HepG2 (cell line): ENCODE results near the gene RAB15. TPM values are rescaled to one million over a fixed set of nuclear protein-coding genes. Genes with fewer than 3 reads are reported as not detected.

Experiments used
- HMG20A ChIP-seq: IDR thresholded peaks from 2 replicates; pipeline ENCODE4 v1.6.1; 2016; ENCODE audit warnings: borderline replicate concordance
- KAT8 ChIP-seq: IDR thresholded peaks from 2 replicates; pipeline ENCODE4 v1.6.1; 2016; ENCODE audit warnings: missing genetic modification reagents, missing compliant biosample characterization
- KLF12 ChIP-seq: sonication (generic); formaldehyde crosslinking; IDR thresholded peaks from 2 replicates; pipeline ENCODE4 v1.4.0; 2020; ENCODE audit warnings: missing genetic modification reagents, borderline replicate concordance
- NRL ChIP-seq: sonication (generic); formaldehyde crosslinking; IDR thresholded peaks from 2 replicates; pipeline ENCODE4 v1.5.0; 2020; ENCODE audit warnings: missing genetic modification reagents, mild to moderate bottlenecking, moderate library complexity, borderline replicate concordance
- POLR2G ChIP-seq: fragments of 200-400 bp; formaldehyde crosslinking; IDR thresholded peaks from 2 replicates; pipeline ENCODE4 v1.6.1; 2018; ENCODE audit warnings: mild to moderate bottlenecking, low read depth, low read length, moderate library complexity
- SMARCC2 ChIP-seq: fragments of 450-650 bp; IDR thresholded peaks from 2 replicates; pipeline ENCODE4 v1.6.1; 2017; ENCODE audit warnings: antibody characterized with exemption, mild to moderate bottlenecking
- TEAD2 ChIP-seq: sonication (generic); formaldehyde crosslinking; IDR thresholded peaks from 2 replicates; pipeline ENCODE4 v1.9.0; 2021; ENCODE audit warnings: missing genetic modification reagents
- THAP11 ChIP-seq: IDR thresholded peaks from 2 replicates; pipeline ENCODE4 v1.6.1; 2016; ENCODE audit warnings: missing biosample characterization, missing genetic modification reagents
- TSC22D2 ChIP-seq: sonication (generic); formaldehyde crosslinking; IDR thresholded peaks from 2 replicates; pipeline ENCODE4 v1.5.1; 2020; ENCODE audit warnings: missing genetic modification reagents, mild to moderate bottlenecking, borderline replicate concordance
- ZNF224 ChIP-seq: sonication (generic); formaldehyde crosslinking; IDR thresholded peaks from 2 replicates; pipeline ENCODE4 v1.5.0; 2020; ENCODE audit warnings: mild to moderate bottlenecking, missing genetic modification reagents
- ZNF264 ChIP-seq: sonication (generic); formaldehyde crosslinking; IDR thresholded peaks from 2 replicates; pipeline ENCODE4 v1.4.0; 2020; ENCODE audit warnings: missing genetic modification reagents
- ZNF282 ChIP-seq: fragments of 450-650 bp; IDR thresholded peaks from 2 replicates; pipeline ENCODE4 v1.6.1; 2018; ENCODE audit not compliant: partially characterized antibody
- ZNF460 ChIP-seq: sonication (generic); formaldehyde crosslinking; IDR thresholded peaks from 2 replicates; pipeline ENCODE4 v1.5.1; 2020; ENCODE audit warnings: missing genetic modification reagents, mild to moderate bottlenecking, borderline replicate concordance
- ZNF546 ChIP-seq: sonication (generic); formaldehyde crosslinking; conservative IDR thresholded peaks from 2 replicates; pipeline ENCODE4 v1.8.1; 2023; ENCODE audit warnings: mild to moderate bottlenecking, missing genetic modification reagents
- polyA plus RNA-seq, 8 experiments: library from polyadenylated mRNA; depleted of rRNA in 3 of 8; stranded (reverse) in 7 of 8; unstranded in 1 of 8; fragments of >200 nt; fragmentation: Illumina TruSeq in 4 of 8; extraction: Trizol in 4 of 8; gene quantifications; 2 replicates each; pipeline versions ENCODE4 v1.2.1 to v1.2.3, GENCODE V29; 2011 to 2016; ENCODE audit warnings: low read depth in 4 of 8, missing spikeins in 1 of 8, mixed read lengths in 1 of 8; ENCODE audit not compliant: insufficient read depth in 1 of 8
- total RNA-seq, 5 experiments: library from RNA; depleted of rRNA; stranded (reverse); fragments of >200 nt; fragmentation: Illumina TruSeq; extraction: Trizol; gene quantifications; 2 replicates each; pipeline ENCODE4 v1.2.3, GENCODE V29; 2016; ENCODE audit warnings: low read depth in 1 of 5
- TF ChIP-seq, protein P1 (sequence below): sonication (generic); formaldehyde crosslinking; IDR thresholded peaks from one replicate; pipeline ENCODE4 v1.5.1; 2020; ENCODE audit warnings: mild to moderate bottlenecking, missing genetic modification reagents; ENCODE audit errors: not compliant biosample characterization
- TF ChIP-seq, protein P2 (sequence below): IDR thresholded peaks from 2 replicates; pipeline ENCODE4 v1.6.1; 2016; ENCODE audit warnings: mild to moderate bottlenecking
- TF ChIP-seq, protein P3 (sequence below): sonication (generic); formaldehyde crosslinking; IDR thresholded peaks from 2 replicates; pipeline ENCODE4 v1.4.0; 2020; ENCODE audit warnings: missing genetic modification reagents
- TF ChIP-seq, protein P4 (sequence below): IDR thresholded peaks from 2 replicates; pipeline ENCODE4 v1.6.1; 2016

RAB15 gene
- total and polyA plus RNA-seq, 2 of the 13 experiments (the other 11 are each of a cell fraction or from before 2014, with no cell fraction given), result 7.4 to 18.5 TPM

DNA sequence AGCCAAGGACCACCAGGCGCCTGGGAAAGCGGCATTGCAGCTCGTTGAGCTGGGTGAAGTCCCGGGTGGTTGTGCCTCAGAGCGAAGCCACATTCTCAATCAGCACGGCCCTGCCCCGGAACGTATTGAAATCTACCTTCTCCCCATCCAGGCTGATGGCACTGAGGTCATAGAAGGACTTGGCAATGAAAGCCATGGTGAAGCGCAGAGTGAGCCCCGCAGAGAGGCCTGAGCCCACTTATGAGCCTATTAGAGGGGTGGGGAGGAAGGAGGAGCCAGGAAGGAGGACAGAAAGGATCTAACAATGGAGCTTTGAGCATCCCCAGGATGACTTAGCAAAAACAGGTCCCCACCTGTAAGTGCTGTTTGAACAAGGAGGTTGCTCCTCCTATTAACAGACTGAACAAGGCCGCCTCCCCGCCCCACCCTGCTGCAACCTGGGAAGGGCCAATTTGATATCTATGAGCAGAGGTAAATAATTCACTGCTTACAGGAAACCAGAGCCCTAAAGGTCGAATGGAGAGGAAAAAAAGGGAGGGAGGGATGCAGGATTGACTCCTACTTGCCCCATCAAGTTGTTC, 29.5 kb downstream of the RAB15 start, which contains the start of gene GPX2 (continued):
- TF ChIP-seq, protein P1, sequence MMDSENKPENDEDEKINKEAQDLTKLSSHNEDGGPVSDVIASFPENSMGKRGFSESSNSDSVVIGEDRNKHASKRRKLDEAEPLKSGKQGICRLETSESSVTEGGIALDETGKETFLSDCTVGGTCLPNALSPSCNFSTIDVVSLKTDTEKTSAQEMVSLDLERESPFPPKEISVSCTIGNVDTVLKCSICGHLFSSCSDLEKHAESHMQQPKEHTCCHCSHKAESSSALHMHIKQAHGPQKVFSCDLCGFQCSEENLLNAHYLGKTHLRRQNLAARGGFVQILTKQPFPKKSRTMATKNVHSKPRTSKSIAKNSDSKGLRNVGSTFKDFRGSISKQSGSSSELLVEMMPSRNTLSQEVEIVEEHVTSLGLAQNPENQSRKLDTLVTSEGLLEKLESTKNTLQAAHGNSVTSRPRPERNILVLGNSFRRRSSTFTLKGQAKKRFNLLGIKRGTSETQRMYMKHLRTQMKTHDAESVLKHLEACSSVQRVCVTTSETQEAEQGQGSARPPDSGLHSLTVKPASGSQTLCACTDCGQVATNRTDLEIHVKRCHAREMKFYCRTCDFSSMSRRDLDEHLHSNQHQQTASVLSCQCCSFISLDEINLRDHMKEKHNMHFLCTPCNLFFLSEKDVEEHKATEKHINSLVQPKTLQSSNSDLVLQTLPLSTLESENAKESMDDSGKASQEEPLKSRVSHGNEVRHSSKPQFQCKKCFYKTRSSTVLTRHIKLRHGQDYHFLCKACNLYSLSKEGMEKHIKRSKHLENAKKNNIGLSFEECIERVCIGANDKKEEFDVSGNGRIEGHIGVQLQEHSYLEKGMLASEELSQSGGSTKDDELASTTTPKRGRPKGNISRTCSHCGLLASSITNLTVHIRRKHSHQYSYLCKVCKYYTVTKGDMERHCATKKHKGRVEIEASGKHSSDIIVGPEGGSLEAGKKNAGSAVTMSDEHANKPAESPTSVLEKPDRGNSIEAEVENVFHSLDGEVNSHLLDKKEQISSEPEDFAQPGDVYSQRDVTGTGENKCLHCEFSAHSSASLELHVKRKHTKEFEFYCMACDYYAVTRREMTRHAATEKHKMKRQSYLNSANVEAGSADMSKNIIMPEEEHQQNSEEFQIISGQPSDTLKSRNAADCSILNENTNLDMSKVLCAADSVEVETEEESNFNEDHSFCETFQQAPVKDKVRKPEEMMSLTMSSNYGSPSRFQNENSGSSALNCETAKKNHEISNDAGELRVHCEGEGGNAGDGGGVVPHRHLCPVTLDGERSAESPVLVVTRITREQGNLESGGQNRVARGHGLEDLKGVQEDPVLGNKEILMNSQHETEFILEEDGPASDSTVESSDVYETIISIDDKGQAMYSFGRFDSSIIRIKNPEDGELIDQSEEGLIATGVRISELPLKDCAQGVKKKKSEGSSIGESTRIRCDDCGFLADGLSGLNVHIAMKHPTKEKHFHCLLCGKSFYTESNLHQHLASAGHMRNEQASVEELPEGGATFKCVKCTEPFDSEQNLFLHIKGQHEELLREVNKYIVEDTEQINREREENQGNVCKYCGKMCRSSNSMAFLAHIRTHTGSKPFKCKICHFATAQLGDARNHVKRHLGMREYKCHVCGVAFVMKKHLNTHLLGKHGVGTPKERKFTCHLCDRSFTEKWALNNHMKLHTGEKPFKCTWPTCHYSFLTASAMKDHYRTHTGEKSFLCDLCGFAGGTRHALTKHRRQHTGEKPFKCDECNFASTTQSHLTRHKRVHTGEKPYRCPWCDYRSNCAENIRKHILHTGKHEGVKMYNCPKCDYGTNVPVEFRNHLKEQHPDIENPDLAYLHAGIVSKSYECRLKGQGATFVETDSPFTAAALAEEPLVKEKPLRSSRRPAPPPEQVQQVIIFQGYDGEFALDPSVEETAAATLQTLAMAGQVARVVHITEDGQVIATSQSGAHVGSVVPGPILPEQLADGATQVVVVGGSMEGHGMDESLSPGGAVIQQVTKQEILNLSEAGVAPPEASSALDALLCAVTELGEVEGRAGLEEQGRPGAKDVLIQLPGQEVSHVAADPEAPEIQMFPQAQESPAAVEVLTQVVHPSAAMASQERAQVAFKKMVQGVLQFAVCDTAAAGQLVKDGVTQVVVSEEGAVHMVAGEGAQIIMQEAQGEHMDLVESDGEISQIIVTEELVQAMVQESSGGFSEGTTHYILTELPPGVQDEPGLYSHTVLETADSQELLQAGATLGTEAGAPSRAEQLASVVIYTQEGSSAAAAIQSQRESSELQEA (CRISPR knock-in tag), result no peak
- TF ChIP-seq ZNF264 (CRISPR knock-in tag) (no peak), KAT8 (peak; percentile 67; the same call in 1 of the 2 replicates), THAP11 (CRISPR knock-in tag) (peak; percentile 67; the same call in 1 of the 2 replicates), TSC22D2 (CRISPR knock-in tag) (peak; percentile 72; the same call in 1 of the 2 replicates), POLR2G (peak; percentile 99), ZNF282 (no peak), SMARCC2 (no peak), KLF12 (no peak; the same call in 1 of the 2 replicates), ZNF460 (no peak), TEAD2 (no peak), ZNF224 (no peak), HMG20A (CRISPR knock-in tag) (peak; percentile 54), ZNF546 (CRISPR knock-in tag) (no peak), NRL (CRISPR knock-in tag) (no peak)
- TF ChIP-seq, protein P2, sequence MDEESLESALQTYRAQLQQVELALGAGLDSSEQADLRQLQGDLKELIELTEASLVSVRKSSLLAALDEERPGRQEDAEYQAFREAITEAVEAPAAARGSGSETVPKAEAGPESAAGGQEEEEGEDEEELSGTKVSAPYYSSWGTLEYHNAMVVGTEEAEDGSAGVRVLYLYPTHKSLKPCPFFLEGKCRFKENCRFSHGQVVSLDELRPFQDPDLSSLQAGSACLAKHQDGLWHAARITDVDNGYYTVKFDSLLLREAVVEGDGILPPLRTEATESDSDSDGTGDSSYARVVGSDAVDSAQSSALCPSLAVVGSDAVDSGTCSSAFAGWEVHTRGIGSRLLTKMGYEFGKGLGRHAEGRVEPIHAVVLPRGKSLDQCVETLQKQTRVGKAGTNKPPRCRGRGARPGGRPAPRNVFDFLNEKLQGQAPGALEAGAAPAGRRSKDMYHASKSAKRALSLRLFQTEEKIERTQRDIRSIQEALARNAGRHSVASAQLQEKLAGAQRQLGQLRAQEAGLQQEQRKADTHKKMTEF (CRISPR knock-in tag), result peak; percentile 81
- TF ChIP-seq, protein P3, sequence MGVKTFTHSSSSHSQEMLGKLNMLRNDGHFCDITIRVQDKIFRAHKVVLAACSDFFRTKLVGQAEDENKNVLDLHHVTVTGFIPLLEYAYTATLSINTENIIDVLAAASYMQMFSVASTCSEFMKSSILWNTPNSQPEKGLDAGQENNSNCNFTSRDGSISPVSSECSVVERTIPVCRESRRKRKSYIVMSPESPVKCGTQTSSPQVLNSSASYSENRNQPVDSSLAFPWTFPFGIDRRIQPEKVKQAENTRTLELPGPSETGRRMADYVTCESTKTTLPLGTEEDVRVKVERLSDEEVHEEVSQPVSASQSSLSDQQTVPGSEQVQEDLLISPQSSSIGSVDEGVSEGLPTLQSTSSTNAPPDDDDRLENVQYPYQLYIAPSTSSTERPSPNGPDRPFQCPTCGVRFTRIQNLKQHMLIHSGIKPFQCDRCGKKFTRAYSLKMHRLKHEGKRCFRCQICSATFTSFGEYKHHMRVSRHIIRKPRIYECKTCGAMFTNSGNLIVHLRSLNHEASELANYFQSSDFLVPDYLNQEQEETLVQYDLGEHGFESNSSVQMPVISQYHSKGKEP, result 0 out of 2 replicates have a peak, but pooled peaks have one; percentile 82
- TF ChIP-seq, protein P4, sequence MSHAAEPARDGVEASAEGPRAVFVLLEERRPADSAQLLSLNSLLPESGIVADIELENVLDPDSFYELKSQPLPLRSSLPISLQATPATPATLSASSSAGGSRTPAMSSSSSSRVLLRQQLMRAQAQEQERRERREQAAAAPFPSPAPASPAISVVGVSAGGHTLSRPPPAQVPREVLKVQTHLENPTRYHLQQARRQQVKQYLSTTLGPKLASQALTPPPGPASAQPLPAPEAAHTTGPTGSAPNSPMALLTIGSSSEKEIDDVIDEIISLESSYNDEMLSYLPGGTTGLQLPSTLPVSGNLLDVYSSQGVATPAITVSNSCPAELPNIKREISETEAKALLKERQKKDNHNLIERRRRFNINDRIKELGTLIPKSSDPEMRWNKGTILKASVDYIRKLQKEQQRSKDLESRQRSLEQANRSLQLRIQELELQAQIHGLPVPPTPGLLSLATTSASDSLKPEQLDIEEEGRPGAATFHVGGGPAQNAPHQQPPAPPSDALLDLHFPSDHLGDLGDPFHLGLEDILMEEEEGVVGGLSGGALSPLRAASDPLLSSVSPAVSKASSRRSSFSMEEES (CRISPR knock-in tag), result peak; percentile 47; the same call in 1 of the 2 replicates
